Right ventricle myocardium superior (tissue), 1 donor: ENCODE measurements around the gene DNAJC3. TPM values are rescaled to one million over a fixed set of nuclear protein-coding genes. Genes with fewer than 3 reads are reported as not detected.

ENCODE experiments used
- ATAC-seq: fragments of 200-7000 bp; cut with Tn5 transposase; one replicate; pipeline ENCODE4 v1.9.1; 2020; ENCODE audit warnings: mild to moderate bottlenecking; ENCODE audit not compliant: poor library complexity
- DNase-seq: peaks from one replicate; pipeline ENCODE4 v3.0.0-alpha.2; 2020
- intact Hi-C: fragments of 100-400 bp; cut with DNase I; formaldehyde crosslinking; loops from one replicate; pipeline ENCODE4 v1.11.2; 2022
- long read RNA-seq: library from polyadenylated mRNA; unstranded; transcript quantifications from one replicate; pipeline ENCODE4 v2.0.0, GENCODE V29; 2021
- total RNA-seq: library from RNA; stranded (reverse); fragmentation: NEBNext Ultra II Directional; extraction: Animal tissue kit (Norgen Biotek cat#: 25700); gene quantifications from one replicate; pipeline ENCODE4 v1.2.1, GENCODE V29; 2021
- donor health status: DM: no; HTN: yes; CAD: no; lungs with severe emphysema.

DNAJC3 gene
- total RNA-seq: 26.2 TPM
- long read RNA-seq, full-length matches to known transcripts: 14 of 22 reads
- long read RNA-seq, partial matches to known transcripts: 4 of 22 reads
- long read RNA-seq, other reads (novel, unspliced or antisense): 4 of 22 reads

GRCh38 chr13:95676762-95677563 is at the start of gene DNAJC3:
DNAJC3 (plus strand) TSS chr13:95677139; CDS start chr13:95677256, 117 bp downstream.
- DNase-seq (peak; percentile 100), ATAC-seq (peak; percentile 98)
- intact Hi-C loops: no loop called here

- intact Hi-C loops: no loop called here
- ATAC-seq (no peak), DNase-seq (no peak)
Measured at GRCh38 chr13:95627590-95627989, 49.3 kb upstream of the DNAJC3 start.

GRCh38 chr13:95628488-95628887 is 48.5 kb upstream of the DNAJC3 start:
- no peak for DNase-seq
- intact Hi-C loops: no loop called here

GRCh38 chr13:95629071-95629470 is 47.9 kb upstream of the DNAJC3 start:
- no peak for DNase-seq
- ATAC-seq: no peak
- intact Hi-C loops: no loop called here

More at GRCh38 chr13:95628488-95628887, 48.5 kb upstream of the DNAJC3 start:
- ATAC-seq: no peak

- intact Hi-C loops: no loop called here
- no peak for ATAC-seq
- no peak for DNase-seq
Measured at GRCh38 chr13:95630593-95630992, 46.3 kb upstream of the DNAJC3 start.

- ATAC-seq: no peak
- DNase-seq: no peak
- intact Hi-C loops: no loop called here
Measured at GRCh38 chr13:95636853-95637252, 40.1 kb upstream of the DNAJC3 start.

- ATAC-seq (peak; percentile 28), DNase-seq (no peak)
- intact Hi-C loops: no loop called here
Measured at GRCh38 chr13:95641291-95642027, 35.5 kb upstream of the DNAJC3 start.

GRCh38 chr13:95642028-95642621 is 34.8 kb upstream of the DNAJC3 start:
- ATAC-seq (peak; percentile 78), DNase-seq (peak; percentile 74)
- intact Hi-C loops: no loop called here

GRCh38 chr13:95642999-95643398 is 33.9 kb upstream of the DNAJC3 start:
- intact Hi-C loops: no loop called here

GRCh38 chr13:95643571-95643935 is 33.4 kb upstream of the DNAJC3 start:
- DNase-seq: no peak
- peak; percentile 3 for ATAC-seq
- intact Hi-C loops: no loop called here

More at GRCh38 chr13:95642999-95643398, 33.9 kb upstream of the DNAJC3 start:
- no peak for ATAC-seq
- no peak for DNase-seq

GRCh38 chr13:95643936-95644598 is 32.9 kb upstream of the DNAJC3 start:
- no peak for DNase-seq
- intact Hi-C loops: no loop called here
- ATAC-seq: peak; percentile 67

GRCh38 chr13:95644601-95645052 is 32.3 kb upstream of the DNAJC3 start, which contains the start of gene DZIP1:
DZIP1 (minus strand) TSS chr13:95644706; CDS start chr13:95642029, 2,677 bp downstream.
- DNase-seq (peak; percentile 87), ATAC-seq (peak; percentile 96)
- intact Hi-C loops: no loop called here

GRCh38 chr13:95647321-95647720 is 29.6 kb upstream of the DNAJC3 start:
- DNase-seq (no peak), ATAC-seq (no peak)
- intact Hi-C loops: no loop called here

- no peak for ATAC-seq
- no peak for DNase-seq
- intact Hi-C loops: no loop called here
Measured at GRCh38 chr13:95650696-95651095, 26.2 kb upstream of the DNAJC3 start.

GRCh38 chr13:95652244-95652764 is 24.6 kb upstream of the DNAJC3 start:
- DNase-seq (no peak), ATAC-seq (no peak)
- intact Hi-C loops: no loop called here

- ATAC-seq (peak; percentile 58), DNase-seq (no peak)
- intact Hi-C loops: no loop called here
Measured at GRCh38 chr13:95652821-95653220, 24.1 kb upstream of the DNAJC3 start.

GRCh38 chr13:95656386-95657015 is 20.4 kb upstream of the DNAJC3 start:
- ATAC-seq (no peak), DNase-seq (no peak)
- intact Hi-C loops: no loop called here

GRCh38 chr13:95659500-95659899 is 17.4 kb upstream of the DNAJC3 start:
- DNase-seq (no peak), ATAC-seq (no peak)
- intact Hi-C loops: no loop called here
